ENCODE results near the gene MBLAC1.

MBLAC1 gene, protein sequence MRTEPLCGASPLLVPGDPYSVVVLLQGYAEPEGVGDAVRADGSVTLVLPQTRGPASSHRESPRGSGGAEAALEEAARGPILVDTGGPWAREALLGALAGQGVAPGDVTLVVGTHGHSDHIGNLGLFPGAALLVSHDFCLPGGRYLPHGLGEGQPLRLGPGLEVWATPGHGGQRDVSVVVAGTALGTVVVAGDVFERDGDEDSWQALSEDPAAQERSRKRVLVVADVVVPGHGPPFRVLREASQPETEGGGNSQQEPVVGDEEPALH
- total RNA-seq, result 3.4 to 6.6 reads per million in 2 donors

DNA sequence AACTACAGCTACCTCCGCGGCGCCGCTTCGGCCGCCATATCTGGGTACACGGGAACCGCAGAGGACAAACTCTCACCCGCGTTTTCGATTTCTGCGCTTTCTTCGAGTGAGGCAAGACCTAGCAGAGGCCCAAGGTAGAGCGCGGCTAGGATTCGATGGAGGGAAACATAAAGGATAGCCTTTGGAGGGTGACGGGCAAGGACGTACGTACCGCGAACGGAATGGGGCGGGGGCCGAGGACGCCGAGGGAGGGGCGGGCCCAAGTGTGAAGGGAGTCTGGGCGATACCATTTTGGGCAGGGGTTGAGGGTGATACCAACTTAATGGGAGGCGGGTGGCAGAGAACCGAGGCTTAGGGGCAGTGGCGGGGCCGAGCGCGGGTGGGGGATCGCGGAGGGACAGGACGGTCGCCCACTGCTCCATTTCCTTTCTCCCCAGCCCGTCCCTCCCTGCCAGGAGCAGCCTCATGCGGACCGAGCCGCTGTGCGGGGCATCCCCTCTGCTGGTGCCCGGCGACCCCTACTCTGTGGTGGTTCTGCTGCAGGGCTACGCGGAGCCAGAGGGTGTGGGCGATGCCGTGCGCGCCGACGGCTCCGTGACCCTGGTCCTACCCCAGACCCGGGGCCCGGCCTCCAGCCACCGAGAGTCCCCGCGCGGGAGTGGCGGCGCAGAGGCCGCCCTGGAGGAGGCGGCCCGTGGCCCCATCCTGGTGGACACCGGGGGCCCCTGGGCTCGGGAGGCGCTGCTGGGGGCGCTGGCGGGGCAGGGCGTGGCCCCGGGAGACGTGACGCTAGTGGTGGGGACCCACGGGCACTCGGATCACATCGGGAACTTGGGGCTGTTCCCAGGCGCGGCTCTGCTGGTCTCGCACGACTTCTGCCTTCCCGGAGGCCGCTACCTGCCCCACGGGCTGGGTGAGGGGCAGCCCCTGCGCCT, at the start of gene MBLAC1:
Gene MBLAC1 (plus strand): TSS at position 37 of the 935 bp plus-strand sequence. CDS start 429 bp downstream, at position 466.
- peak; percentile 68 for DNase-seq

DNA sequence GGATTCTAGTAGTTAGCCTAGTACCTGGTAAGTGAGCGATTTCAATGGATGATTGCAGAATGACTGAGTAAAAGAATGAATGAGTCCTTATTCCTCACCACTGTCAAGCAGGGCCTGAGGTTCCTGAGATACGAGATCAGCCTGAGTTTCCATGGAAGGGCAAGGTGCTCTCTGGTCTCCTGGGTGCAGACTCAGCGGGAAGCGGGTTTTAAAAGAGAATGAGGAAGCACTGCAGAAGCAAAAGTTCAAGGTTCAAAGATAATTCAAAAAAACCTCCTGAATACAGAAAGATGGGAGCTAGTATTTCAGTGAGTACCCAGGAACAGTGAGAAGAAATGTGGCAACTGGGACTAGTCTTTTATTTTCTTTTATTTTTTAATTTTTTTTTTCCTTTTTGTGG, 49.6 kb upstream of the MBLAC1 start:
- DNase-seq, result no peak

DNA sequence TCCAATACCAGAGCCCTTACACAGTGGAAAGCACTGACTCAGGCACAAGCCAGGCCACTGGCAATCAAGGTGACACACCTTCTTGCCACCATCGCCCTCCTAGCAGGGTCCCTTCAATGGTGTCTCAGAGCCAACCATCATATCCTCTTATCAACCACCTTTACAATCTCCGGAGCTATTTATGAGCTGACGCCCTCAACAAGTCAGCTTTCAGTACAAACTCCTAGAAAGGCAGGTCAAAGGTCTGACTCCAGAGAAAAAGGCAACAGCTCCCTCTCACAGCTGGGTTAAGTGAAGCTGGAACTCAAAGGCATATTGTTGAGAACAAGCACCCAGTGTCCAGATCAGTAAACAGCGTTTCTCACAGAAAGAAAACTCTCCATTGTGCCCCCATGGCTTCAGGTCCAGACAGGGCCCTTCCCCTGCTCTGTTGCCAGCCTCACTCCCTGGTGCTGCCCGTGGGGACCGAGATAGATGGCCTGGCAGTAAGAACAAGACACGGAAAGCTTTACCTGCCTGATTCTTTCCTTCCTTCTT, 47.7 kb upstream of the MBLAC1 start:
- no peak for DNase-seq

DNA sequence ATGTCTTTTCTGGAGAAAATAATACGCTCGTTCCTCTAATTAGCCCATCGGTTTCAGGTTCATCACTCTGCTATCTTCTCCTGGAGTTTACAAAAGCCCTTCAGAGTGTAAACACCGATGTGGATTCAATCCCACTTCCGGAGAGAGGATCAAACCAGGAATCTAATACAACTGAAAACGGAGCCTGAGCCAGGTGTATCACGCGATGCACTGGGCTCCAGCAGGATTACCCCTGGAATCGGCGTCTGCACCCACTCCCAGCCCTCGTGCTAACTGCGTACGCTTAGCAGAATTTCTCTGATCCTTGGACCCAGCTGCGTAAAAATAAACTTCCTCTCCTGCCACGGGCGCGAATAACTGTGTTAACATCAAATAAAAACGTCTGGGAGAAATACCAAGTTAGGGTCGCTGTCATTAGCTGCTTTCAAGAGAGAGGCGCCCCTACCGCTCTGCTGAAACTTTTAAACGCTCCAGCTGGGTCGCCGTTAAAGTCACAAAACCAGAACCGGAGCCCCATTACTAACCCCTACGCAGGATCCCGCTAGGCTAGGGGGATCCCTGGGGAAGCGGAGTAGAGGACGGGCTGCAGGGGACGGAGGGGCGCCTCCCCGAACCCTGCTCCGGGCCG, 45.7 kb upstream of the MBLAC1 start:
- DNase-seq, result no peak

DNA sequence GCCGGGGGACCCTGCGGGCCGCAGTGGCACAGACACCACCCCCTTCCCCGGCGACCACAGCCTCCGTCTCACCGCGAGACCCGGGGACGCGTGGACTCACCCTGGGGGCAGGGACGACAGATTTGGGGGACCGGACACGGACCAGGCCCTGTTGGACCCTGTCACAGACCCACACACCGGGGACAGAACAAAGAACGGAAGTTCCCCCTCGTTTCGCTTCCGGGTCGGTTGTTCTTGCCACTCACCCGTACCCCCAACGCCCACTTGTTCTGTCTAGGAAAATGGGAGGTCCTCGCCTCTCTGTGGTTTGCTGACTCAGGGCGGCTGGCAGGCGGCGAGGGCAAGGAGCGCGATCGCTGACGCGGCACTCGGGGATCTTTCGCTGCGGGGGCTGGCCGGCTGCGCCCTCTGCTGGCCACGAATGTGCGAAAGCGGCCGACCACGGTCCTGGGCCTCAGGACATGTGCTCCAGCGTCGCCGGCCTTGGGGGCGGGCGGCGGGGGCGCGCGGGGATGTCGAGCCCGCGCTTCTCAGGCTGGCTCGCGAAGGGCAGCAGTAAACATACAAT, 45.1 kb upstream of the MBLAC1 start, which contains the start of gene ZNF3:
Gene ZNF3 (minus strand): TSS at position 189 of the 568 bp plus-strand sequence. CDS start 4,366 bp downstream, outside the sequence.
- peak; percentile 93 for DNase-seq

DNA sequence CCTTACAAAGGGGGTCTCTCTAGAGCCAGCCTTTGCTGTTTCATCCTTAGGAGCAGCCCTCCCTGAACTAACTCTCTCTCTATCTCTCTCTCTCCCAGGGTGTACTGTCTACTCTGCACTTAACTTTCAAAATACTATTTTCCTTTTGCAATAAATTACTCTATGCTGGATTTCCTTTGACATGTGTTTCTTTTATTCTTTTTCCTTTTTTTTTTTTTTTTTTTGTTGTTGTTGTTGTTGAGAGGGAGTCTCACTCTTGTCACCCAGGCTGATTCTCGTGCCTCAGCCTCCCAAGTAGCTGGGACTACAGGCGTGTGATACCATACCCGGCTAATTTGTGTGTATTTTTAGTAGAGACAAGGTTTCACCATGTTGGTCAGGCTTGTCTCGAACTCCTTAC, 43.8 kb upstream of the MBLAC1 start:
- DNase-seq, result no peak

DNA sequence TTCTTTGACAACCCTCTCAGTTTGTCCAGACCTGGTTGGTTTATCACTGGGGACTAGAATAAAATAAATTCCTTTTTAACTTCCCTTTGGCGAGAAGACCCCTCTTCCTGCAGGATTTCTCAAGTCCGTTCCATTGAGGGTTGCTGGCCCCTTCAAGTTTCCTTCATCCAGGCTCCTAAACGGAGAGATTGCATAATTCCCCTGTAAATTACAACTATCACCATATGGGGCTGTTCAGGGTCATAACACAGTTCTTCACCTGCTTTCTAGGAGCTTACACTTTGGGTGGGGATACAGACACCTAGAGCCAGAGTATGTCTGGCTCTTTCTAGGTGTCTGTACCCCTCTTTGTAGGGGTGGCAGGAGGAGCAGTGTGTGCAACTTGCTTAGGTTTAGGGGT, 41.3 kb upstream of the MBLAC1 start:
- no peak for DNase-seq

DNA sequence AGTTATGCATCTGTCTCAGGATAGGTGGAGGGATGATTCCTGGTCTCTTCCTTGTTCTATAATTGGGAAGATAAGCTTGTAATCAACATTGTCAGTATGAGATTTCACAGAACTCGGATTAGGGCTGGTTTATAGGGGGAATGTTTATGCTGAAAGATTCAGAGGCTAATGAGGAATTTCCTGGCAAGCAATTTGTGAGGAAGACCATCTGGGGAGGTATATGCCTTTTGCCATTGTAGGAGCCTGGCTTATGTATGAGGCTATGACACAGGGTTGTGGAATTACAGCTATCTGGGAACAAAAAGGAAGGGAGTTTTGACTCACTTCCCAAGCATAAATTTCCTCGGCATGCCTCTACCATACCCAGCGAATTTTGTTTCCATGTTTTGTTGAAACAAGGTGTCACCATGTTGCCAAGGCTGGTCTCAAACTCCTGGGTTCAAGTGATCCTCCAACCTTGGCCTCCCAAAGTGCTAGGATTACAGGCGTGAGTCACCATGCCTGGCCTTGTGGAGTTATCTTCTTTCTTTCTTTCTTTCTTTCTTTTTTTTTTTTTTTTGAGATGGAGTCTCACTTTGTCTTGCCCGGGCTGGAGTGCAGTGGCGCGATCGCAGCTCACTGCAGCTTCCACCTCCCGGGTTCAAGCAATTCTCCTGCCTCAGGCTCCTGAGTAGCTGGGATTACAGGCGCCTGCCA, 39.6 kb upstream of the MBLAC1 start:
- no peak for DNase-seq

DNA sequence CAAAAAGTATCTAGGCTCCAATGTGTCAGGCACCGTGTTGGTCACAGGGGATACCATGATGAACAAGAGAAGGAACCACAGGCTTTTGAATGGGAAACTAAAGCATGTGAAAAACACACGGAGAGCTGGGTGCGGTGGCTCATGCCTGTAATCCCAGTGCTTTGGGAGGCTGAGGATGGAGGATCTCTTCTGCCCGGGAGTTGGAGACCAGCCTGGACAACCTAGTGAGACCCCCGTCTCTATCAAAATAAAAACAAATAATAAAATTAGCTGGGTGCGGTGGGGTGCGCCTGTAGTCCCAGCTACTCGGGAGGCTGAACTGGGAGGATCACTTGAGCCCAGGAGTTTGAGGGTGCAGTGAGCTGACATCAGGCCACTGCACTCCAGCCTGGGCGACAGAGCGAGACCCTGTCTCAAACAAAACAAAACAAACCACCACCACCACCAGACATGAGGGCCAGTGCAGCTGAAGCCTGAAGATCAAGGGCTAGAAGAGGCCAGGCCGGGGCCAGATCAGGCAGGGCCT, 38.6 kb upstream of the MBLAC1 start:
- no peak for DNase-seq

DNA sequence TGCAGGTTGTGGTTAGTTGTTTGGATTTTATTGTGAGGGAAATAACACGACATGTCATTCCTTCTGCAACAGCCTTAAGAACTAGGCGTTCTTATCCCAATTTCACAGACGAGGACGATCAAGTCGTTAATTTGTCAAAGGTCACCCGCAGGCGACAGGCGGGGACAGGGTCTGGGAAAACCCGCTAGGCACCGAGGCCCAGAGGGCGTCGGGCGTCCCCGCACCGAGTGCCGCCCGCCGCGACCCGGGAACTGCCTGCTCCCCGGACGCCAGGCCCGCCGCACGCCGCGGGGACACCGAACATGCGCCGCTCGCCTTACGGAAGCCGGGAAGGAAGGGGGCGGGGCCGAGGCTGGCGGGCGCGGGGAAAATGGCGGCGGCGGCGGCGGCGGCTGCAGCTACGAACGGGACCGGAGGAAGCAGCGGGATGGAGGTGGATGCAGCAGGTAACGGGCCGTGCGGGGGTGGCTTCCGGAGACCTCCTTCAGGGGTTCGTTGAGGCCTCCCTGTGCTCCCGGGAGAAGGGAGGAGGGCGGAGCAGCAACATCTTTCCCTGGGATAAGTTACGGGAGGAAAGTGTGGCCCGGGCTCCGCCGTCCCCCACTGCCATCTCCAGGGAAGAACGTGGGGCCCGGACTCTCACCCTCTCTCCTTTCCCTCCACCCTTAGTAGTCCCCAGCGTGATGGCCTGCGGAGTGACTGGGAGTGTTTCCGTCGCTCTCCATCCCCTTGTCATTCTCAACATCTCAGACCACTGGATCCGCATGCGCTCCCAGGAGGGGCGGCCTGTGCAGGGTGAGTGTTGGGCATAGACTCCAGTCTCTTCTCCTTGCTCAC, 37.9 kb upstream of the MBLAC1 start, which contains the start of gene COPS6:
Gene COPS6 (plus strand): TSS at position 349 of the 837 bp plus-strand sequence. CDS start 22 bp downstream, at position 371.
- peak; percentile 82 for DNase-seq

DNA sequence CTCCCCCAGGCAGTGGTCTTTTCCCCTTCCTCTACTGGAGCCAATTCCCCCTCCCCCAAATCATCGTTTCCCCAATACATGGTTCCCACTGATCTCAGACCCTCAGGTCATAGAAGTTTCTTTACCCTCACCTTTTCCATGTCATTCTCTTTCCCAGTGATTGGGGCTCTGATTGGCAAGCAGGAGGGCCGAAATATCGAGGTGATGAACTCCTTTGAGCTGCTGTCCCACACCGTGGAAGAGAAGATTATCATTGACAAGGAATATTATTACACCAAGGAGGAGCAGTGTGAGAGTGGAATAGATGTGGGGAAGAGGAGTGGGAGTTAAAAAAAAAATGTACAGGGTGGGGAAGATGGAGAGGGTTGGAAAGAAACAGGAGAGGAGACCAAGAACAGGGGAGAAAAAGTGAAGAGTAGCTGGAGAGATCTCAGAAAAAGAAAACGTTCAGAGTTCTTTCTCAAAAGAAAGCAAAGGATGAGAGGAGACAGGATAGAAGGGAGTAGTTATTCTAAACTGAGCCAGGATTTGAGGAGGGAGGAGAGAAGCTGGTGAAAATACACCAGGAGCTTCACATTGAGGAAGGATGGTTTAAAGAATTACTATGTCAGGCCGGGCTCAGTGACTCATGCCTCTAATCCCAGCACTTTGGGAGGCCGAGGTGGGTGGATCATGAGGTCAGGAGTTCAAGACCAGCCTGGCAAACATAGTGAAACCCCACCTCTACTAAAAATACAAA, 37.1 kb upstream of the MBLAC1 start:
- no peak for DNase-seq

DNA sequence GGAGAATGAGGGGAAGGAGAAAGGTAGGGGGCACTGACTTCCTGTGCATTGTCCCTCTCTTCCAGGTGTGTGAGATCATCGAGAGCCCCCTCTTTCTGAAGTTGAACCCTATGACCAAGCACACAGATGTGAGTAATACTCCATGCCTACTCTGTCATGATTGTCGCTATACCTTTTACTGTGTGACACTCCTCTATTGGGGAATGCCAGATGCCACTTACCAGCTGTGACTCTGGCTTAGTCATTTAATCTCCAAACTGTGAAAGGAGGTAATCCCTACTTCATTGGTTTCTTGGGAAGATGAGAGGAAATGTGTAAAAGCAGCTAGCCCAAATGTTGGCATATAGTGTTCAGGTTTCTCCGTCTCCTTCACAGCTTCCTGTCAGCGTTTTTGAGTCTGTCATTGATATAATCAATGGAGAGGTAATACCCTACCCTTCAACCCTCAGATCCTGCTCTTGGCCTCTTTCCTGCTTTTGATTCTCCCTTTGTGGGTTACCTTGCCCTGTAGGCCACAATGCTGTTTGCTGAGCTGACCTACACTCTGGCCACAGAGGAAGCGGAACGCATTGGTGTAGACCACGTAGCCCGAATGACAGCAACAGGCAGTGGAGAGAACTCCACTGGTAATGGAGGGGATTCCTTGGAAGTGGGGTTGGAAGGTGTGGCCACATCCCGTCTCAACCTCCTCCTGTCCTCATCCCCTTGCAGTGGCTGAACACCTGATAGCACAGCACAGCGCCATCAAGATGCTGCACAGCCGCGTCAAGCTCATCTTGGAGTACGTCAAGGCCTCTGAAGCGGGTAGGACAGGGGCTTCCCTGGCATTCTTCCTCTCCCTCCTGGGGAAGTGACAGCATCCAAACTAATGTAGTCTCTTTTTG, 36.0 kb upstream of the MBLAC1 start:
- DNase-seq, result no peak

DNA sequence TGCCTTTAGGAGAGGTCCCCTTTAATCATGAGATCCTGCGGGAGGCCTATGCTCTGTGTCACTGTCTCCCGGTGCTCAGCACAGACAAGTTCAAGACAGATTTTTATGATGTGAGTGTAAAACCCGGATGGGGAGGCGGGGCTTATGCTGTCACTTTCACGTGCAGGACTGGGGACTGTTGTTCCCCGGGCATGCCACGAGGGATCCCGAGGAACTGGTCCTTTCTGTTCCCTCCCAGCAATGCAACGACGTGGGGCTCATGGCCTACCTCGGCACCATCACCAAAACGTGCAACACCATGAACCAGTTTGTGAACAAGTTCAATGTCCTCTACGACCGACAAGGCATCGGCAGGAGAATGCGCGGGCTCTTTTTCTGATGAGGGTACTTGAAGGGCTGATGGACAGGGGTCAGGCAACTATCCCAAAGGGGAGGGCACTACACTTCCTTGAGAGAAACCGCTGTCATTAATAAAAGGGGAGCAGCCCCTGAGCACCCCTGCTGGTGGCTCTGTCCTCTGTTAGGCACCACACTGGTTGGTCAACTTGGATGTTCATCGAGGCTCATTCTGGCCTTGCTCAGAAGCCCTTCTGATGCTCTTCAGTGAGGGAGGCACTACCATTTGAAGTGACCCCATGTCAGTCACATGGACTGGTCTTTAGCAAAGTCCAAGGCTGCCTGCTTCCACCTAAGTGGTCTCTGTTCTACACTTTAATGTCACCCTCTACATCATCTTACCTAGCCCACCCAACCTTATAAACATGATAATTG, 35.2 kb upstream of the MBLAC1 start:
- DNase-seq, result no peak

DNA sequence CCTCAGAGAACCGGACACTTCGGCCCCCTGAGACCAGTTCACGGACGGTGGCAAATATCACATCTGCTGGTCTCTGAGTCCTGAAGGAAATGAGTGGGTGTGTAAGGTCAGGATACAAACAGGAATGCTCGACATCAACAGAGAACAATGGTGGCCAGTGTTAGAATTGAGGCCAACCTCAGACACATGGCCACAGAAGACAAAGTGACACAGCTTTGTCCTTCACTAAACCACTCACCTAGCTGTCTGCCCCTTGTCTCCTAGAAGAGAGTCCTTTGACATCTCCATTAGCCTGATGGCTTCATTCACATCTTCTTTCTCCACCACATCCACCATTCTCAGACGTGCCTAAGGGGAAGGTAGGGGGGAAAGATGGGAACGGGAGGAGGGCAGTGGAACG, 33.7 kb upstream of the MBLAC1 start:
- DNase-seq, result no peak

DNA sequence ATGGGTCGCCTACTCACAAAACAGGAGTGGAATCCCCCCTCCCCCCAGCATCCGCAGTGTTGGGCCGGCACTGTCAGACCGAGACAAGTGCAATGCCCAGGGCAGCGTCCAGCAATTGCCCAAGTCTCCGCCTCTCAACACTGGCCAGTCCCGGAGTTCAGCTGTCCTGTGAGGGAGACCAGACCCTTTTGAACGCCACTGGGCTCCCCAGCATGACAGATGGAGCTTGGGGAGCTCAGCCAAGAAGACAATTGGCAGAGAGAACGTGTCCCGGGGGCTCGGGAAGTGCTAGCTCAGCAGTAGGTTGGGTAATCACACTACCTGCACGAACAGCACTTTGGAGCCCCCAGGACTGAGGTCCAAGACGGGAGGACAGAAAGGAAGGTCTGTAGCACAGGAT, 33.3 kb upstream of the MBLAC1 start:
- no peak for DNase-seq

DNA sequence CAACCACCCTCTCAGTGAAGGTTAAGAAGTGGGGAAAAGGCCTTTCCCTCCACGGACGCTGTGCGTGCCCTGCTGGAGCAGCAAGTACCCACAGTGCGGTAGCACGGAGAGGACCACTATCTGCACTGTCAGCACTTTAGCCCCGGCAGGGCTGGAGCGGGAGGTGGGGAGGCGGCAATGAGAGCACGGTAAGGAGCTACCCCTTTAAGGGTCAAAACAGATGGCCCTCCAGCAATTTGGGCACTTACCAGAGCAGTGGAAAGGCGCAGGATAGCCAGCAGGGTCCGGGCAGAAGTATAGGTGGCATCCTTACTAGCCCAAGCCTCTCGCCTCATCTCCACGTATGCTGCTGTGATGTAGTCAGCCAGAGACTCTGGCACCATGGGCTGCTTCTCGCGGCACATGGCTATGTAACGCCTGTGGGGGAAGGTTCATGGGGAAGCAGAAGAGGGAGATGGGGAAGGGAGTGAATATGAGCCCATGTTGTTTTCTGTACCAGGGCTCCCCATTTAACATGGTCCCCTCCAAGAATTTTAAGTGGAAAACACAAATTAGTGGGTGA, 32.8 kb upstream of the MBLAC1 start:
- no peak for DNase-seq

DNA sequence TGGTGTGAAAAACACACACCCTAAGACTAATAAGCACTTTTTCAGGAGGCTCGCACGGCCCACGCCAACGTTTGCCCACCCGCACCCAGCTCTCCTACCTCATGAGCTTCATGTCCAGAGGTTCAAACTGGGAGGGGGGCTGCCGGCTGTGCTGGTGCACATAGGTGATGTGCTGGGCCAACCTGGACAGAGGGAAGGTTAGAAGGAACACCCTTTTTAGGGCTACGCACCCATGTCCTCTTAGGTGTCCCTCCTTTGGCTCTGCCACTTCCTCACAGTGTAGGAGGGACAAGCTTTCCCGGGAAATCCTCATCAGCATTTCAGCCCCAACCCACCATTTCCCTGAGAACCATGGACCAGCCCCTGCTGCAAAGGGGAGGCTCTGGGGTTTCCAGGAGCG, 31.5 kb upstream of the MBLAC1 start:
- no peak for DNase-seq

DNA sequence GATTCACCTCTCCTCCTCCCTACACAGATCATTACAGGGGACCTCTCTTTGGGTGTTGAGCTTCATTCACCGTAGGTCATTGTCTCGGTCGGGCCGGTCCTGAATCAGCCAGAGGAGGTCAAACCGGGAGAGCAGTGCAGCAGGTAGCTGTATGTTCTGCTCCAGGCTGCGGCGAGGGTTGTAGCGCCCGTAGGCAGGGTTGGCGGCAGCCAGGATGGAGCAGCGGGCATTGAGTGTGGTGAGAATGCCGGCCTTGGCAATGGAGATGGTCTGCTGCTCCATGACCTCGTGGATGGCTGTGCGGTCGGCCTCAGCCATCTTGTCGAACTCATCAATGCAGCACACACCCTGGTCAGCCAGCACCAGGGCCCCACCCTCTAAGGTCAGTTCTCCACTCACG, 31.1 kb upstream of the MBLAC1 start:
- no peak for DNase-seq

All from activated gamma-delta T cell (primary cell).